IPS-NIHi7 (cell line): ENCODE measurements around the gene ITPR2.
A peak's percentile ranks its signal among the peaks of the same experiment; 100 is the strongest.
"Not testable (repeated sequence)": the region's sequence is repeated elsewhere in the genome, so short reads cannot be mapped to it uniquely, and the experiment has no call there.

ENCODE experiments used
- DNase-seq: peaks from one replicate; pipeline ENCODE4 v3.0.0; 2012; ENCODE audit warnings: mixed read lengths; ENCODE audit errors: extremely low spot score

The ITPR2 gene

DNA sequence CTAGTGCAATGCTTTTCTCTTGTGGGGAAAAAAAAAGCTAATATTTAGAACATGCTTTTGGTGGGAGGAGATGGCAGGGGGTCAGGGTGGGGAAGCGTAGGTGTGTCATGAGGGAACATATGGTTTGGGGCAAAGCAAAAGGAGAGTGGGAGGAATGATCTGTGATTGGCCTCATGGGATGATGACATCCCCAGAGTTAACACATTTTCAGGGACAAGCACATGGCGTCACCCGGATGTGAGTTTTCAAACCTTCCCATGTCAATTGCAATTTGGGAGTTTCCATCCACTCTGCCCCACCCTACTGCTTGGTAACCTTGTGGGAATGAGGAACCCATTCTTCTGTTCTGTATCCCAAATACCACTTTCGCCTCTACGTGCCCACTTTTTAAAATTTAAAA, 473.4 kb downstream of the ITPR2 start:
- DNase-seq: no peak

DNA sequence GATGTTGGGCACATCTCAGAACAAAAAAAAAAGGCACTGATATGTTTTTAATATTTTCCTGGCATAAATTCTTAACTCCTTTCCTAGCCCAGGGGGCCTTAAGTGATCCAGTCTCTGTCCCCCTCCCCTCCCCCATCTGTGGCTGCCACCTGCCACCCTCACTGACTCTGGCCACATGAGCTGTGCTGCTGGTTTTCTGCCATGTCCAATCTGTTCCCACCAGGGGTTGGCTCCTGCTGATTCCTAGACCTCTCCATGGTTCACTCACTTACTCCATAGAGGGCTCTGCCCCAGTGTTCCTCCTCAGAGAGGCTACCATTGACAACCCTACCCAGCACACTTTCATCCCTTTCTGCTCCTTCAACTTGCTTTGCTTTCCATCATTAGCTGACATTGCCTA, 474.3 kb downstream of the ITPR2 start:
- no peak for DNase-seq

DNA sequence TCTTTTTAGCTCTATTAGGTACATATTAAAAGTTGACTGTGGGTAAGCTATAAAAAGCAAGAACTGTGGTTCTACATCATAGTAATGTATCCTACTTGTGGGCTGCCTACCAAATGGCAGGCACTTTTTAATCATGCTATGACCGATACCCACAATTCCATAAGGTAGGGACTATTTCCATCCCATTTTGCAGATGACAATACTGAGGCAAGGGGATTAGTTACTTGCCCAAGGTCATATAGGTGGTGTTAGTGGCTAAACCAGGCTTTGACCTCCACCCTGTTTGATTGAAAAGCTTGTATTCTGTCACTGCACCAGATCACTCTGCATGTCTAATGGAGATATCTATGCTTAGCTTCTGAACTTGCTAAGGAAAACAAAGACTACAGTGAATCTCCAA, 485.7 kb downstream of the ITPR2 start:
- no peak for DNase-seq

DNA sequence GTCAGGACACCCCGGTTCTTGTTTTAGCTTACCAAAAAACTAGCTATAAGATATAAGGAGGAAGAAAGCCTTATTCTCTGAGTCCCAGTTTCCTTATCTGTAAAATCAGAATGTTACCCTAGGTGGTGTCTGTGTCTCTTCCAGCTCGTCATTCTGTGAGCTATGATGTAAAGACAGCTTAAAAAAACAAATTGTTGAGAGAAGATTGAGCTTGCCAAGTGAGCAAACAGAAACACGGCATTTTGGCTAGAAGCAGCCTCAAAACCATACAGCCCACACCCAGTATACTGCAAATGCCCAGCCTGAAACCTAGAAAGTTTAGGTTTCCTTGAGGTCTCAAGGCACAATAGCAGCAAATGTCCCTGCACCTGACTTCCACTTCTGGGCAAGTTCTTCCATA, 486.3 kb downstream of the ITPR2 start:
- DNase-seq: no peak

DNA sequence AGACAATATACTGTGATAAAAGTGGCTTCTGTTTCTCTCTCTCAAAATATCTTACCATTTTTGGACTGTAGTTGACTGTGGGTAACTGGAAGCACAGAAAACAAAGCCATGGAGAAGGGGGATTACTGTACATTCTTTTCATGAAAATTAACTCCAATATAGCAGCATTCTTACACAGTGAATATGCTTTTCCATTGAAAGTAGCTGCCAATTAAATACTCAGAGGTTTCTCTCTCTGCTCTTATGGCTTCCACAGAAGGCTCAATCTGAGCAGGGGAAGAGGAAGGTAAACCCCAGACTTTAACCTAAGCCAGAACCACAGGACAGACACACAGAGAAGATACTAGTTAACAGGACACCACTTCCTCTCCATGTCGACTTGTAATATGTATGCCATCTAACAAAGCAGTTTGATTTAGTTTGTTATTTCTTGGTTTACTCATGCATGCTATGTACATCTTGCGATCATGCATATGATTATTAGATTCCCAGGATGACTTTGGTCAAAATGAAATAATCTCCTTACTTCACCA, 487.5 kb downstream of the ITPR2 start:
- no peak for DNase-seq

DNA sequence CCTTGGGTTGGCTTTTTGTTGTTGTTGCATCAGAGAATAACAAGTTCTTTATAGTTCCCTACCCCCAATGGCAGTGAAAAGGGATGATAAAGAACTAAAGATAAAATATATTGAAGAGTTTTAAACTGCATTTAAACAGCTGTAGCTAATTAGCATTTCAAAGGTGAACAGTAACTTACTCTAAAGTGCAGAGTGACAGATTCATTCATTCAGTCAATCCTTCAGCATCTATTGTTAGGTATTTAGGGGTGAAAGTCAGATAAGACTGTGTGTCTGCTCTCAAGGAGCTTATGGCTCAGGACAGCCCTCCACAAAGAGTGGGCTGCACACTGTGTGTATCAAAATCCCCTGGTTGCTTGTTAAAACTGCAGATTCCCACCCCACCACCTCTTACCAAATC, 491.5 kb downstream of the ITPR2 start:
- no peak for DNase-seq

DNA sequence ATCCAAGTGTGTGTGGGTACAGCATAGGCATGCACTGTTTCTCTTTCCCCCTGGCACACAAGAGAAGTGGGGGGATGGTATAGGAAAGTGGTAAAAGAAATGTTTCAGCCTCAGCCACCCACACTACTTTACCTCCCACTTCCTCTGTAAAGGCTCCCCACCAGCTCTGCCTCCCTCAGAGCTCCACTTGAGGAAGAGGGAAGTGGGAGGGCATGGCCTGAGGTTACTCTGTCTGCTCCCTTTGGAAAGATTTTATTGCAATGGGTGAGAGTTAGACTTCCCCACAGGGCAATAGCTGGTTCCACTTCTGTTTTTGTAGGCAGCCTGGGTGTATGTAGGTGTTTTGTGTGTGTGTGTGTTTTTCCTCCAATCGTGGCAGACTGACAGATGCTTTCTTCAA, 492.3 kb downstream of the ITPR2 start:
- no peak for DNase-seq

DNA sequence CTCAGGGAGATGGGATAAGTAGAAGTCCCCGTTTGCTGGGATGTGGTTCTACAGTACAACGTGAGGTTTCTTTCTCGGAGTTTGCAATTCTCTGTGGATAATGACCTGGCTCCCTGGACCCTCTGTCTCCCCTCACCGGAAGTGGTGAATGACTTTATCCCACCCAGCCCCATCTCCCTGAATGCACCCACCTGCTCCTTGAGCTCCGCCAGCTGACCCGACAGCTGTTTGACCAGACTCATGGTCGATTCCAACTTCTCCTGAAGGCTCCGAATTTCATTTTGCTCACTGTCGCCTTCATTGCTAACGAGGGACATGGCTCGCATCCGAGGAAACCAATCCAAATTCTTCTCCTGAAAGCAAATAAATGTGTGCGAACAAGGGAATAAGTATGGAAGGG, 493.0 kb downstream of the ITPR2 start:
- no peak for DNase-seq

DNA sequence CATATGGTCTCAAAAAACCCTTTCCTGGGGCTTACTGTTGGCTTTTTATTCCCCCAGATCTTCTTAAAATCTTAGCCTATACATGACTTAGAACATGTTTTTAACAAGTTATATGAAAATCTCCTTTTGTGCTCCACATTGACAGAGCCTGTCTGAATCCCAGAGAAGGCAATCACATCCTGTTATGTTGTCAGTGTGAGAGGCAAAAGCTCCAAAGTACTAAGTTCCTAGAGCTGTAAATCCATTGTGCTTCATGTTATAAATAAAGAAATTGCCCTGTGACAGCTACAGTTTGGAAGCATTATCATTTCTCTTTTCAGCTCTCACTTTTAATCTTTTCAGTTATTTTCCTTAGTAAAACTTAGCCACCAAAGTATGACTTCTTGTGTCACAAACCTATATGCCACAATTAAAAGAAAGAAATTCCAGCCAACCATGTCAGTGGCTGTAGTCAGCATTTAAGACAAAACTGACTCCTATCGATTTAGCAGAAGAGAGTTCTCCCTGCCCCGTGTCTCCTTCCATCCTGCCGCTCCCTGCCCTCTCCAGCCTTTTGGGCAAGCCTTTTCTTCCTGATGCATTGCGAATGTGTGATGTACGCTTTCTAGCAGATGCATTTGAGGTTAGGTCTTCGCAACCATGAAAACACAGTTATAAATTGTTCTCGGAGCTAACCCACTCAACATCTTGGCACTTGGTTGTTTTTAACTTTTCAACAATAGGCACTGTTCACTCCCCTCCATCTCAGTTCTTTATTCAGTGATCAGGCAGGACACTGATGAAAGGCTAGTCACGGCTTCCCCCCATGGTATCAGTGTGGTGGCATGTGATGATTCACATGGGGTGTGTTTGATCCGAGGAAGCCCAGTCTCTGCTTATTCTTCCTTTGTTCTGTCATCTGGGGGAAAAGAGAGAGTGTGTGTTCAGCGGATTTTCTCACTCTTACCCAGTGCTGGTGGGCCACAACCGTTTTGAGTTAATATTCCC, 494.1 kb downstream of the ITPR2 start:
- no peak for DNase-seq

DNA sequence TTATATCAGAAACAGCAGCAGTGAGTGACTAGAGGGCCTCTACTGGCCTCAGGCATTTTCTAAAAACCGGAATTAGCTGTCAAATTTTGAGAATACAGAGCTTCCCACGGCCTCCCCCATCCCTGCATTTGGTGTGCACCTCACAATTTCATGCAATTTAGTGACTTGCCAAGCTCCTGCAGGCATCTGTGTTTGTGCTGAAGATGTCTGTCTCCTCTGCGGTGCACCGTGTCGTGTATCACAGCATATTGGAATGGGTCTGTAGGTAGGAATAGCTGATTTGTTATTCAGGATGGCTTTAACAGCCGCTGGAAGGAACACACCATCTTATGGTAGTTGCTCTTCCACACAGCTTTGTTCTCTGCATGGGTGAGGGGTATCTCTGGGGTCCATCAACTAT, 497.3 kb downstream of the ITPR2 start:
- DNase-seq: no peak

DNA sequence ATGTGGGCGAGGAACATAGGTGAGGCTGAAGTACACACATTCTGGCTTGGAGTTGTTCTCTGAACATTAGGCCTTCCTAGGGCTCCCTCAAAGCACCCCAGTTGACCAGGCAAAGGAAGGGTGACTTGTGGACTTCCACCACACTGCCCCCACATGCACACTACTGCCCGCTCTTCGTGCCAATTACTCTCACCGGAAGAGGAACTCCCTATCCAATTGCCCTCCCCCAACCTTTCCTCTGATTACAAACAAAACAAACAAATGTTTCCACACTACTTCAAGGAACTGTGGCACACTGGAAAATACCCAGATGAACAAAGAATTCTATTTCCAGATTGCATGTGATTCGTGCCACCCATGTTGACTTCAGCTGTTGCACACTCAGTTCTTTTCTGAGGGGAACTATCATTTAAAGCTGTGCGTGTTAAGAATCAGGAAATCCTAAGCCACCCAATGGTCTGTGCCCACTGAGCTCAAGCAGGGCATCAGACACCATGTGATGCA, 498.3 kb downstream of the ITPR2 start:
- no peak for DNase-seq

DNA sequence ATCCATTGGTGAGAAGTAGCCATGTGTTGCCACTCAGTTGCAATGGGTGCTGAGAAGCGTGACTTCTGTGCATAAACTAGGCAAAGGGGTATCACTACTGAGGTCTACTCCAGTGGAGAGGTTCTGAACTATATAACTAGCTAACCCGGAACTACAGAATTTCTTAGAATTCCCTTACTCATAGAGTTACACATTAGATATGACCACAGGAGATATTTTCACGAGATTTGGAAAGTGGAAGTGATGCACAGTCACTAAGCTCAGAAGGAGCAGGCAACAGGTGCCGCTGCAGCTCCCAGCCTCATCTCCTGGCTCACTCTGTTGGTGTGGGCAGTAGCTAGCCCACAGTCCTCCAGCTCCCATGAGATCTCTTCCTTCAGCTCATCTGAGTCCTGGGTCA, 501.0 kb downstream of the ITPR2 start:
- DNase-seq: no peak

DNA sequence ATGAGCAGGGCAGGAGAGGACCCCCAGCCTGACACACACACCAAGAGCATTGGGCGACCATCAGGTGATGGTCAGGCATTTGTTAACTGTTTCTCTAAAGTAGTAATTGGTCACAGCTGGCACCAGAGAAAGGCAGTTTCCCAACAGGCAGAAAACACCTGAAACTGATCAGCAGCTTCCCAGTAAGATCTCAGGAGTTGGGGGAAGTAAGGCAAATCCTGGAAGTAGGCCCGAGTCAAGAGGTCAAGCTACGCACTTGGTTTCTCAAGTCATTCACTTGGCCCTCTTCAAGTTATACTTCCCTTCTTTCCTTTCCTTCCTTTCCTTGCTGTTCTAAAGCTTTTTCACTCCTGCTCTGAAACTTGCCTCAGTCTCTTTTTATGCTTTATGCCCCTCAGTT, 501.9 kb downstream of the ITPR2 start:
- DNase-seq: no peak

DNA sequence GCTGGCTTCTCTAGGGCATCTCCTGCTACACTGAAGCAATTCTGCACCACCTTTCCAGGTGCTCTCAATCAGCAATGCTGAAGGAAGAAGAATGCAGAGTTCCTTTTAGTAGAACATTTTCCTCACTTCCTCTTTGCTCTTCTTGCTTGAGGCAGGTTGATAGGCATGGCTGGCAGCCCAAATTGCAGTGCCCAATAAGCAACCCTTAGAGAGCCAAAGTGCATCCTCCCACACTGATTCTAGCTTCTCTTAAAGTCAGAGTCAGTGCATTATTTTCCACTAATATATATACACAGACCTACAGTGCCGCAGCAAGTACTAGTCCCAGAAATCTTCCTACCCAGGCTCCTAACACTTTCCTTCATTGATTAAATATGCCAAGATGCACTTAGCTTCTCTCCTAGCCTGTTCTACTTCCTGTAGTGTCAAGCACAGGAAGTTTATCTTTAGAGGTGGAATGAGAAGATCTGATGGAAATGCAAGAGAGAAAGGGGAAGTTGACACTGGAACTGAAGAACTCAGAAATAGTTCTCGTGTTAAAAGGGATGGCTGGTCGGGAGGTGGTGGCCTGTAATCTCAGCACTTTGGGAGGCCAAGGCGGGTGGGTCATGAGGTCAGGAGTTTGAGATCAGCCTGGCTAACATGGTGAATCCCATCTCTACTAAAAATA, 504.9 kb downstream of the ITPR2 start:
- DNase-seq: no peak

DNA sequence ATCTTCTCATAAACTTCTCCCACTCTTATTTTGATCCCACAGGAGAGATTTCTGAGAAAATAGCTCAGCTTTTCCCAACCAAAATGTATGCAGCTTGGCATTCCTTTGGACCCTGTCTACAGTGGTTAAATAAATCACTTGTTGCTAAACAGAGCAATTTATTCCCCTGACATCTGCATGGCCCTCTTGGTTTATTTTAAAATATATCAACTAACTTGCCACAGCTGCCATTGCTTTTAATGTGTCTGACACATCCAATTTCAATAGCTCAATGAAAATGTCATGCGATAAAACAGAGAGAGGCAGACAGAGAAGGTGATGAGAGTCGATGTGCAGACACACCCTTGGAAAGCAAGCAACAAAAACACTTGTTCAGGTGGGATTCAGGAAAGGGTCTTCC, 509.3 kb downstream of the ITPR2 start:
- DNase-seq: no peak

DNA sequence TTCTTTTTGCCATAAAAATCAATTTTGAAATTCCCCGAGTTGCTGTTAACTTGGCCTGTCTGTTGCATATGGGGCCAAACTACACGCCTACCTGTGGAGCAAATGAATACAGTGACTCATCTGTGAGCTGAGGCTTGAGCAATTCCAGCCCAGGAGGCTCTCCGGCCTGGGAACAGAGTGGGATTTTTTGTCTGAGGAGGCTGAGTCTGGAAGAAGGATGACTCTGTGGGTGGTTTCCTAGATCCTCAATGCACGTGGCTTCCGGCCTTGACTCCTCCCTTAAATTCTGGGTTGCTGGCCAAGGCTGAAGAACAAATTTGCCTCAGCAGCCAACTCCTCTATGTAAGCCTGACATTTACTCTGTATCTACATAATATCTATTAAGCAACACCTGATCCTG, 513.5 kb downstream of the ITPR2 start:
- DNase-seq: no peak

DNA sequence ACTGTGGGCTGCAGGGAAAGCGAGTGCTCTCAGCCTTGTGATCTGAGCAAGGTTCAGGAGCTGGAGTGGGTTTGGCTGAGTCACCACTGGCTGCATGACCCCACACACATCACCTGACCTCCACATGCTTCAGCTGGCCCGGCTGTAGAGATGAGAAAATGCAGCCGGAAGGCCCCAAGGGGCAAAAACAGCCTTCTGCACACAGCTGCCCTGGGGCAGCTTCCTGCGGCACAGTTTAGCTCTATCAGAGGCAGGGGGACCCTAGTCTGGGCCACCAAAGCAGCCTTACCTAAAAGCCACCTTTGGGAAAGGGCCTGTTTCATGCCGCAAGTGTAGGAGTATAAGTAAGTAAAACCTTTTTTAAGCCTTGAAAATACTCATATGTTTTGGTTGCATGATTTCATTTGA, 514.3 kb downstream of the ITPR2 start:
- peak; percentile 20 for DNase-seq

DNA sequence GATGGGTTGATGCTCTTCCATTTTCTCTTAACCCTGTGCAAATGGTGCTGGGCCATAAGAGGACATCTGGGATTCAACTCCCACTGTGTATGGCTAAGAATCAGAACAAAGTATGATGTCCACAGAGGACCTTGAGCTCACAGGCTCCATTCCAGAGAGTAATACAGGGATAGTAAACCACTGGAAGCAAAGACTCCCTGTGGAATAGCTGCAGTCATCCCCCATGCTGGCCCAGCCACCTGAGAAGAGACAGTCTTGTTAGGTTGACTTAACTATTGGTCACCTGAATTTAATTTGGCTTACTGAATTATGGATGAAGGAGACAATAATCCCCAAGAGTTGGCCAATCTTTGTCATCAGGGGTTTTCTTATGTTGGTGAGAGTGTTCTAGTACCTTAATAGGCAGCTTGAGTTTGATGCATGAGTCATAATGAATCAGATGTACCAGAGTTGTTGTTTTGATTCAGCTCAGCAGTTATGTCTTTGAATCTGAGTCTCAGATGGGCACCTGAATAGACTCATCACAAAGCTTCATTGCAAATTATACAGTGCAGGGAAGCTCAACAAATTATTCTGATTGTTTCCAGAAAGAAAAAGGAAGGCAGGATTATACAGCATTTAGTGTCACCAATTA, 514.9 kb downstream of the ITPR2 start:
- no peak for DNase-seq

DNA sequence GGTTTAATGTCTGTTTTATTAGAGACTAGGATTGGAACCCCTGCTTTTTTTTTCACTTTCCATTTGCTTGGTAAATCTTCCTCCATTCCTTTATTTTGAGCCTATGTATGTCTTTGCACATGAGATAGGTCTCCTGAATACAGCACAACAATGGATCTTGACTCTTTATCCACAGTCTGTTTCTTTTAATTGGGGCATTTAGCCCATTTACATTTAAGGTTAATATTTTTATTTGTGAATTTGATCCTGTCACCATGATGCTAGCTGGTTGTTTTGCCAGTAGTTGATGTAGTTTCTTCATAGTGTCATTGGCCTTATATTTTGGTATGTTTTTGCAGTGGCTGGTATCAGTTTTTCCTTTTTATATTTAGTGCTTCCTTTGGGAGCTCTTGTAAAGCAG, 518.9 kb downstream of the ITPR2 start:
- not testable (repeated sequence) for DNase-seq

DNA sequence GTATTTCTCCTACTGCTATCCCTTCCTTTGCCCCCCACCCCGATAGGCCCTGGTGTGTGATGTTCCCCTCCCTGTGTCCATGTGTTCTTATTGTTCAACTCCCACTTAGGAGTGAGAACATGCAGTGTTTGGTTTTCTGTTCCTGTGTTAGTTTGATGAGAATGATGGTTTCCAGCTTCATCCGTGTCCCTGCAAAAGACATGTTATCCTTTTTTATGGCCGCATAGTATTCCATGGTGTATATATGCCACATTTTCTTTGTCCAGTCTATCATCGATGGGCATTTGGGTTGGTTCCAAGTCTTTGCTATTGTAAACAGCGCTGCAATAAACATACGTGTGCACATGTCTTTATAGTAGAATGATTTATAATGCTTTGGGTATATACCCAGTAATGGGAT, 522.5 kb downstream of the ITPR2 start:
- DNase-seq: not testable (repeated sequence)

DNA sequence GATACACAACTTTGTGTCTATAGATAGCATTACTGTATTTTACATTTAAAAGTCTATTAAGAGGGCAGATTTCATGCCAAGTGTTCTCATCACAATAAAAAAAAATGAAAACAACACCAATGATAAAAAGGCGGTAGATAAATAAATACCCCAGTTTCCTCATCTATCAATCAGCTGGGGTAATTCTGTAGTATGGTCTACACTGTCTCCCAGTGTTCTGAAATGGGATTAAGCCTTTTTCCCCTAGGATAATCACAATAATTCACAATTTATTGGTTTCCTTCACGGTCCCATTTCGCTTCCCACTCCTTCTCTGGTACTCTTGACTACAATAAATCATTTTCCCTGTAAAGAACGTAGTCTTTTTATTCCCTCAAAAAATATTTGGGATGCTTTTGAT, 523.4 kb downstream of the ITPR2 start:
- no peak for DNase-seq

DNA sequence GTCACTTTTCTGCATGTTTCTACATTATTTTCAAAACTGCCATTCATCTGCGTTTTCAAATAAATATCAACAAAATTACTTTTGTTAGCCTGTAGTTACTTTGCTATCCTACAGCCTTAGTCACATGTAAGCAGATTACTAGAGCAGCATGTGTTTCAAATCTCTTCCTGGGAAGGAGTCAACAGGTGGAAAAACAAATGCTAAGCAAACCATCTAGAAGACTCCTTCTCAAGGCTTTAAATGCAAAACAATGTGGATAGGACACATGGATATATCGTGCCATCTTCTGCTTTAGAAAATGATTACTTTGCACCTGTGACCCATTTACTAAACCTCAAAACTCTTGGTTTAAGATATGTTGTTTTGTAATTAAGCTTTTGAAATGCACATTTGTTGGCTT, 528.7 kb downstream of the ITPR2 start:
- no peak for DNase-seq
